ENCODE measurements around the gene USP48.

The USP48 gene

GRCh38 chr1:21650400-21650799, 132.5 kb downstream of the USP48 start:
- Histone ChIP-seq H3K4me3 (ENCODE audit: low read length, poor library complexity, severe bottlenecking) (no peak overlapping the region), H3K4me2 (ENCODE audit: low read depth, low read length, poor library complexity, severe bottlenecking) (no peak overlapping the region), H3K9me2 (replicated peaks; ENCODE audit: low read depth, low read length) (no peaks in the 10 kb centered on the region), H3K36me3 (ENCODE audit: insufficient read depth, low read length) (no peaks in the 10 kb centered on the region), H3K9me3 (ENCODE audit: insufficient read depth, low read depth, low read length) (no peaks in the 10 kb centered on the region), H4K20me1 (ENCODE audit: insufficient read depth, low read length, poor library complexity, severe bottlenecking) (no peaks in the 10 kb centered on the region), H3K79me2 (ENCODE audit: insufficient read depth, low read length) (no peaks in the 10 kb centered on the region), H3K9ac (ENCODE audit: low read depth, low read length, poor library complexity, severe bottlenecking) (no peak overlapping the region), H3K4me1 (ENCODE audit: insufficient read depth, low read length, poor library complexity, severe bottlenecking) (no peaks in the 10 kb centered on the region), H3K27me3 (ENCODE audit: insufficient read depth, low read length, poor library complexity, severe bottlenecking) (no peaks in the 10 kb centered on the region), H3F3A (ENCODE audit: low read depth) (no peaks in the 10 kb centered on the region), H2AFZ (ENCODE audit: low read length) (no peak overlapping the region)
- TF ChIP-seq, protein P1, sequence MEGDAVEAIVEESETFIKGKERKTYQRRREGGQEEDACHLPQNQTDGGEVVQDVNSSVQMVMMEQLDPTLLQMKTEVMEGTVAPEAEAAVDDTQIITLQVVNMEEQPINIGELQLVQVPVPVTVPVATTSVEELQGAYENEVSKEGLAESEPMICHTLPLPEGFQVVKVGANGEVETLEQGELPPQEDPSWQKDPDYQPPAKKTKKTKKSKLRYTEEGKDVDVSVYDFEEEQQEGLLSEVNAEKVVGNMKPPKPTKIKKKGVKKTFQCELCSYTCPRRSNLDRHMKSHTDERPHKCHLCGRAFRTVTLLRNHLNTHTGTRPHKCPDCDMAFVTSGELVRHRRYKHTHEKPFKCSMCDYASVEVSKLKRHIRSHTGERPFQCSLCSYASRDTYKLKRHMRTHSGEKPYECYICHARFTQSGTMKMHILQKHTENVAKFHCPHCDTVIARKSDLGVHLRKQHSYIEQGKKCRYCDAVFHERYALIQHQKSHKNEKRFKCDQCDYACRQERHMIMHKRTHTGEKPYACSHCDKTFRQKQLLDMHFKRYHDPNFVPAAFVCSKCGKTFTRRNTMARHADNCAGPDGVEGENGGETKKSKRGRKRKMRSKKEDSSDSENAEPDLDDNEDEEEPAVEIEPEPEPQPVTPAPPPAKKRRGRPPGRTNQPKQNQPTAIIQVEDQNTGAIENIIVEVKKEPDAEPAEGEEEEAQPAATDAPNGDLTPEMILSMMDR (conservative IDR thresholded peaks at IDR 0.05; ENCODE audit: low read length) = no peak
- no peak for TF ChIP-seq EZH2phosphoT487 (IDR thresholded peaks at IDR 0.05; ENCODE audit: borderline replicate concordance)

GRCh38 chr1:21649315-21649714, 133.6 kb downstream of the USP48 start:
- H2AFZ ChIP-seq (ENCODE audit: low read length) = no peak overlapping the region
- H3K4me1 ChIP-seq (ENCODE audit: insufficient read depth, low read length, poor library complexity, severe bottlenecking) = no peaks in the 10 kb centered on the region
- no peak overlapping the region for H3K9ac ChIP-seq (ENCODE audit: low read depth, low read length, poor library complexity, severe bottlenecking)
- no peaks in the 10 kb centered on the region for H3K27me3 ChIP-seq (ENCODE audit: insufficient read depth, low read length, poor library complexity, severe bottlenecking)
- no peaks in the 10 kb centered on the region for H3F3A ChIP-seq (ENCODE audit: low read depth)
- H3K79me2 ChIP-seq (ENCODE audit: insufficient read depth, low read length) = no peaks in the 10 kb centered on the region
- no peaks in the 10 kb centered on the region for H3K9me2 ChIP-seq (replicated peaks; ENCODE audit: low read depth, low read length)
- no peak overlapping the region for H3K4me3 ChIP-seq (ENCODE audit: low read length, poor library complexity, severe bottlenecking)
- H3K4me2 ChIP-seq (ENCODE audit: low read depth, low read length, poor library complexity, severe bottlenecking) = no peak overlapping the region
- H3K36me3 ChIP-seq (ENCODE audit: insufficient read depth, low read length) = no peaks in the 10 kb centered on the region
- H4K20me1 ChIP-seq (ENCODE audit: insufficient read depth, low read length, poor library complexity, severe bottlenecking) = no peaks in the 10 kb centered on the region
- TF ChIP-seq EZH2phosphoT487 (IDR thresholded peaks at IDR 0.05; ENCODE audit: borderline replicate concordance) = no peak
- TF ChIP-seq, protein P1 (conservative IDR thresholded peaks at IDR 0.05; ENCODE audit: low read length) = no peak
- H3K9me3 ChIP-seq (ENCODE audit: insufficient read depth, low read depth, low read length) = no peaks in the 10 kb centered on the region

GRCh38 chr1:21648791-21649190, 134.2 kb downstream of the USP48 start:
- H3K4me3 ChIP-seq (ENCODE audit: low read length, poor library complexity, severe bottlenecking) = no peak overlapping the region
- H3K9me2 ChIP-seq (replicated peaks; ENCODE audit: low read depth, low read length) = no peaks in the 10 kb centered on the region
- H3F3A ChIP-seq (ENCODE audit: low read depth) = no peaks in the 10 kb centered on the region
- H3K4me1 ChIP-seq (ENCODE audit: insufficient read depth, low read length, poor library complexity, severe bottlenecking) = no peaks in the 10 kb centered on the region
- H3K9ac ChIP-seq (ENCODE audit: low read depth, low read length, poor library complexity, severe bottlenecking) = no peak overlapping the region
- H3K36me3 ChIP-seq (ENCODE audit: insufficient read depth, low read length) = no peaks in the 10 kb centered on the region
- H3K27me3 ChIP-seq (ENCODE audit: insufficient read depth, low read length, poor library complexity, severe bottlenecking) = no peaks in the 10 kb centered on the region
- no peak overlapping the region for H2AFZ ChIP-seq (ENCODE audit: low read length)
- no peak overlapping the region for H3K4me2 ChIP-seq (ENCODE audit: low read depth, low read length, poor library complexity, severe bottlenecking)
- TF ChIP-seq EZH2phosphoT487 (IDR thresholded peaks at IDR 0.05; ENCODE audit: borderline replicate concordance) = no peak
- no peaks in the 10 kb centered on the region for H4K20me1 ChIP-seq (ENCODE audit: insufficient read depth, low read length, poor library complexity, severe bottlenecking)
- no peaks in the 10 kb centered on the region for H3K79me2 ChIP-seq (ENCODE audit: insufficient read depth, low read length)
- H3K9me3 ChIP-seq (ENCODE audit: insufficient read depth, low read depth, low read length) = no peaks in the 10 kb centered on the region

- no peaks in the 10 kb centered on the region for H3K4me1 ChIP-seq (ENCODE audit: insufficient read depth, low read length, poor library complexity, severe bottlenecking)
- H3K9ac ChIP-seq (ENCODE audit: low read depth, low read length, poor library complexity, severe bottlenecking) = no peak overlapping the region
- no peak overlapping the region for H3K4me2 ChIP-seq (ENCODE audit: low read depth, low read length, poor library complexity, severe bottlenecking)
- H3K79me2 ChIP-seq (ENCODE audit: insufficient read depth, low read length) = no peaks in the 10 kb centered on the region
- H3K4me3 ChIP-seq (ENCODE audit: low read length, poor library complexity, severe bottlenecking) = no peak overlapping the region
- no peaks in the 10 kb centered on the region for H4K20me1 ChIP-seq (ENCODE audit: insufficient read depth, low read length, poor library complexity, severe bottlenecking)
- no peaks in the 10 kb centered on the region for H3K36me3 ChIP-seq (ENCODE audit: insufficient read depth, low read length)
- H3K9me2 ChIP-seq (replicated peaks; ENCODE audit: low read depth, low read length) = no peaks in the 10 kb centered on the region
- TF ChIP-seq EZH2phosphoT487 (IDR thresholded peaks at IDR 0.05; ENCODE audit: borderline replicate concordance) = no peak
- TF ChIP-seq, protein P1 (conservative IDR thresholded peaks at IDR 0.05; ENCODE audit: low read length) = no peak
- no peaks in the 10 kb centered on the region for H3K9me3 ChIP-seq (ENCODE audit: insufficient read depth, low read depth, low read length)
- H3F3A ChIP-seq (ENCODE audit: low read depth) = no peaks in the 10 kb centered on the region
- H2AFZ ChIP-seq (ENCODE audit: low read length) = no peak overlapping the region
- H3K27me3 ChIP-seq (ENCODE audit: insufficient read depth, low read length, poor library complexity, severe bottlenecking) = no peaks in the 10 kb centered on the region
Observed at GRCh38 chr1:21648352-21648730, 134.6 kb downstream of the USP48 start.
